T-helper 9 cell (primary cell): ENCODE data around the gene SLC27A3.

Experiments
- DNase-seq: peaks from one replicate; pipeline ENCODE4 v3.0.0-alpha.2; 2020

The SLC27A3 gene

GRCh38 chr1:153800516-153800915 lies 25.3 kb downstream of the SLC27A3 start:
- DNase-seq, result no peak

GRCh38 chr1:153801028-153801625 lies 25.9 kb downstream of the SLC27A3 start:
- DNase-seq, result no peak

- no peak for DNase-seq
Measured at GRCh38 chr1:153801786-153802697, 26.8 kb downstream of the SLC27A3 start.

- DNase-seq, result no peak
Measured at GRCh38 chr1:153803470-153804056, 28.4 kb downstream of the SLC27A3 start.

- DNase-seq, result no peak
Measured at GRCh38 chr1:153804112-153804511, 28.9 kb downstream of the SLC27A3 start.

GRCh38 chr1:153805042-153805745 lies 30.0 kb downstream of the SLC27A3 start:
- DNase-seq, result peak; percentile 41

- no peak for DNase-seq
Measured at GRCh38 chr1:153805886-153806719, 30.9 kb downstream of the SLC27A3 start.

GRCh38 chr1:153816283-153816889 lies 41.2 kb downstream of the SLC27A3 start:
- DNase-seq, result no peak

- no peak for DNase-seq
Measured at GRCh38 chr1:153818876-153819275, 43.7 kb downstream of the SLC27A3 start.

- DNase-seq, result no peak
Measured at GRCh38 chr1:153827168-153827964, 52.2 kb downstream of the SLC27A3 start.
